ENCODE measurements around the gene CHSY1.

The CHSY1 gene

DNA sequence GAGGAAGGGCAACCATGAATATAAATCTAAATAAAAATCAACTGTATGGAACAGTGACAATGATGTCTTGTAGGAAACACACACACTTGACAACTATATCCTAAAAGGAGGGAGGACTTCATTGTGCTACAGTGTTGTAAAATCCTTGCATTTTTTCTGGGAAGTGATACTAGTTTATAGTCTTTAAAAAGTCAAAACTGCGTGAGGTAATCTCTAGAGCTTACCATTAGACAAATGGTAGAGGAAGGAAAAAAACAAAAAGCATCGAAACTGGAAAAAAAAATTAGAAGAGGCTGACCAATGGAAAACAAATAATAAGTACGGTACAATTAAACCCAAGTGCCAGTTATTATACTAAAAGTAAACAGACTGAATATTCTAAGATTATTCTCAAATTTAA is 38.7 kb downstream of the CHSY1 start:
- no peak for DNase-seq (ENCODE audit: extremely low read depth in 1 of 2, low read depth in 1 of 2)

DNA sequence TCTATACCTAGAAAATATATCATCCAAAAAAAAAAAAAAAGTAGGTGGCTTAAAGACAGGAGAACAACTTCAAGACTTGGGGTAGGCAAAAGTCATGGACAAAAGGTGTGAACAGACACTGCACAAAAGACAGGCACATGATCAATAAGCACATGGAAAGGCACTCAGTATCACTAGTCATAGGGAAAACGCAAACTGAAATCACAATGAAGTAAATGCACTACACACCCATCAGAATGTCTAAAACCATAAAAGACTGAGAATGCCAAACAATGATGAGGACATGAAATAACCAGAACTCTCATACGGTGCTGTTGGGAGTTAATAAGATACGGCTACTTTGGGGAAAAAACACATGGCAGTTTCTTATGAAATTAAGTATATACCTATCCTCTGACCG is 40.0 kb downstream of the CHSY1 start:
- DNase-seq (ENCODE audit: extremely low read depth in 1 of 2, low read depth in 1 of 2) = no peak

DNA sequence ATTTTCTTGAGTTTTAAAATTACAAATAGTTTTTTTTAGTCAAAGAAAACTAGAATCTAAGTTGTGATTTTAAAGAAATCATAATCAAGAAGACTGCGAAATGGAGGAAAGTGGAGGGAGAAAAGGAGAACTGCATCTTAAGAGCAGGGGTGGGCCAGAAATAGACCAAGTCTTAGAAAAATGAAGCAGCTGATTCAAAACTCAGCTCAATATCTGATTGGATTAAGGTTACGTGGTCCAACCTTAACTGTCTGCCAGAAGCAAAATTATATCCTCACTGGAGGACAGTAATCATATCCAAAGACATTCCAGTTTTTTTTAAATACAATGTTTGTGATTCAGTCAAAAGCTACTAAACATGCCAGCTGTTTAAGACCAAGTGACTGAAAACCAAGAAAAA is 41.4 kb downstream of the CHSY1 start:
- no peak for DNase-seq (ENCODE audit: extremely low read depth in 1 of 2, low read depth in 1 of 2)

DNA sequence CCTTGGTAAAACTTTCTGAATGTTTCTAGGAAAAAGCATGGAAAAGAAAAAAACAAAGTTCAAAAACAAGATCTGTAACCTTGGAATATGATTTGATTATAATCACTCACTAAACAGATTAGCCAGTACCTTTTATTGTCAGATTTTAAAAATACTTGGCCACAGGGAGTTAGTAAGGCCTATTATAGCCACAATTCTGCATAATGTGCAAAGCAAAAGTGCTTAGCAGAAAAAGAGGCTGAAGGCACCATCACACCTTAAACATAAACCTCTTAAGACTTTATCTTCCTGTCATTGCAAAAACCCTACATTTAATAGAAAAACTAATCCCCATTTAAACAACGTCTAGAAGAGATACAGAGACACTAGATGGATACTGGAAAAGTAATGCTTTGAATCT is 41.8 kb downstream of the CHSY1 start:
- DNase-seq (ENCODE audit: extremely low read depth in 1 of 2, low read depth in 1 of 2) = no peak

DNA sequence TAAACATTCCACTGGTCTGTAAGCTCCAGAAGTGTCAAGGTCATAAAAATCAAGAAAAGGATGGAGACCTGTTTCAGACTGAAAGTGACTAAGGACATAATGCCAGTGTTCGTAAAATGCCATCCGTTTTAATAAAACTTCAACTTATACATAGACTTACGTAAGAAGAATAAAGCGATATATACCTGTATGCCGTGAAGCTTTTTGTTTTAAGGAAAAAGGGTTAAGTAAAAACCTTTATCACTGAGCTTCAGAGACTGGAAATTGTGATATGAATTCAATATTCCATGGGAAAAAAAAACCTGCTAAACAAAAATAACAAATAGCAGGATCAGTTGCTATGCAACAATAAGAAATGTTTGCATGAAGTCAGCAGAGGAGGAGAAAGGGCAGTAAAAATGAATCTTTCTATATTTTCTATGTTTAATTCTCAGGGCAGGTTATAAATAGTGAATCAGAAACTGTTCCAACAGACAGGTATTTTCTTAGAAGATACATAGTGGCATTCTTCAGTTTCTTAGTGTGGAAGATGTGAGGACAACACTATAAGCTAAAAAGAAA is 42.5 kb downstream of the CHSY1 start:
- DNase-seq (ENCODE audit: extremely low read depth in 1 of 2, low read depth in 1 of 2) = no peak

DNA sequence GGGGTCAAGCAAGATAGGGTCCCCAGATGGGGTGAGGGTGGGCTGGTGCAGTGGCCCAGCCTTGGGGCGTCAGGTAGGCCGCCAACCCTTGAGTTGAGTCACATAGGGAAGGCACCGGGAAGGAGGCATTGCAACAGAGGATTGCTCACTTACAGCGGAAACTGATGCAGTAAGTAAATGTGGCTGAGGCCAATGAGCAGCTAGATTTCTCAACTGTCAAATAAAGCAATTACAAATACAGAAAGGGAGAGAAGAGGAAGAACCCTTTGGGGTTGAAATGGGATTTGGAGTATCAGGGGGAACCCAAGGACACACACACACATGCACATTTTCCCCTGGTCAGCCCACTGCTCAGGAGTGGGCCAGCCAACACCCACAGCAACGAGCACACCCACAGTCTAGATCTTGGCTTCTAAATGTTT is 44.0 kb downstream of the CHSY1 start:
- DNase-seq (ENCODE audit: extremely low read depth in 1 of 2, low read depth in 1 of 2) = no peak

DNA sequence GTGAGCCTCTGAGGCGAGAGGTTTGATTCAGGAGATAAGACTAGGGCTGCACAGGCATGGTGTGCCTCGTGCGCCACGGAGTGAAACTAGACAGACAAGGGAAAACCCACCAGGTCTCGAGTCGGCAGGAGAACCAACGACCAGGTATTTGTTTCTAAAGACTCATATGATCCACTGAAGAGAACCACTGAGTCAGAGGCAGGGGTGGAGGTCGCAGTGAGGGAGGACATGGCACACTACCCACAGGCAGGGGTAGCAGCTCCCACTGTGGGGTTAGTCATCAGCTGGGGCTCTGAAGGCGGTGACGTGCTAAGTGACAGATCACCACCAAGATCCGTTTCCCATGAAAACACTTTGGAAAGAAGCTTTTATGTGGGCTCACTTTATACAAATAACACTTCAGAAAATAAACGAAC is 45.7 kb downstream of the CHSY1 start:
- peak; percentile 74 to 92 for DNase-seq (ENCODE audit: extremely low read depth in 1 of 2, low read depth in 1 of 2)

DNA sequence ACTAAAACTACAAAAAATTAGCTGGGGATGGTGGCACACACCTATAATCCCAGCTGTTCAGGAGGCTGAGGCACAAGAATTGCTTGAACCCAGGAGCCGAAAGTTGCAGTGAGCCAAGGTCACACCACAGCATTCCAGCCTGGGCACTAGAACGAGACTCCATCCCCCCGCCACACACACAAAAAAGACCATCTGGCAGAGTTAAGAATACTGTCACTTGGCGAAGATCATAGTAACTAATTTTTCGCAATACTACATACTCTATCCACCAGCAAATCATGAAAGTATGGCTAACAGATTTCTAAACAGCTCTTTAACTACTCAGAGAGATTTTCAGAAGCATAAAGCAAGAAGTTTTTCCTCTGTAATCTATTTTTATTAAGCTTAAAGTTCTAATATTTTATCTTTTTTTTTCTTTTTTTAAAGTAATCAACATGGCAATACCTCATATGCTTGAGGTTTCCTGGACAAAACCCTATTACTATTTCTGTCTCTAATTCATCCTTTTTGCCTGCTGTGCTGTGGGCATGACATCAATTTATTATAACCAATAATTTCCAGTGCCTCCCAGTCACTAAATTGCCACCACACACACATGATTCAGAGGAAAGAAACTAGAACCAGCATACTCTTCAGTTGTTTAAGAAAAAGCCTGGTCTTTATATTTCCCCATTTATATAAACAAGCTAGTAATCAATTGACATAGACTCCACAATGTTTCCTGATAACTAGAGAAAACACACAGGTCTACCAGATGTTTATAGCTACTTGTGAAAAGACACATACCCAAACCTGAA is 46.9 kb downstream of the CHSY1 start:
- no peak for DNase-seq (ENCODE audit: extremely low read depth in 1 of 2, low read depth in 1 of 2)

DNA sequence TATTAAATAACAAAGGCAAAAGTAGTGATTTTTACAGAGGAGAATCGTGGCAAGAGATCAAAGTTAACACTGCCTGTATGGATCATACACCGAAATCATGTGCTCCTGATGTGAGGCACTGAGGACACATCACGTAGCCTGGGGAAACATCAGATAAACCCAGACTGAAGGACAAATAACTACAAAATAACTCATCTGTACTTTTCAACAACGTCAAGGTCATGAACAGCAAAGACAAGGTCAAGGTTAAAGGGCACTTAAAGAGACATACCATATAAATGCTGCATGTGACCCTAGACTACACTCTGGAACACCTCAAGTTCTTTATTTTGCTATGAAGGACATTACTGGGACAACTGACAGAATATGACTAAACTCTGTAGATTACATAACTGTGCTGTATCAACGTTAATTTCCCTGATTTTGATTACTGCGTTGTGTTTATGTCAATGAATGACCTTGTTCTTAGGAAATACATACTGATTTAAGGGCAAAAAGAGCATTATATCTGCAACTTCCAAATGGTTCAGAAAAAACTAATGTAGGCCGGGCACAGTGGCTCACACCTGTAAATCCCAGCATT is 48.1 kb downstream of the CHSY1 start:
- no peak for DNase-seq (ENCODE audit: extremely low read depth in 1 of 2, low read depth in 1 of 2)

DNA sequence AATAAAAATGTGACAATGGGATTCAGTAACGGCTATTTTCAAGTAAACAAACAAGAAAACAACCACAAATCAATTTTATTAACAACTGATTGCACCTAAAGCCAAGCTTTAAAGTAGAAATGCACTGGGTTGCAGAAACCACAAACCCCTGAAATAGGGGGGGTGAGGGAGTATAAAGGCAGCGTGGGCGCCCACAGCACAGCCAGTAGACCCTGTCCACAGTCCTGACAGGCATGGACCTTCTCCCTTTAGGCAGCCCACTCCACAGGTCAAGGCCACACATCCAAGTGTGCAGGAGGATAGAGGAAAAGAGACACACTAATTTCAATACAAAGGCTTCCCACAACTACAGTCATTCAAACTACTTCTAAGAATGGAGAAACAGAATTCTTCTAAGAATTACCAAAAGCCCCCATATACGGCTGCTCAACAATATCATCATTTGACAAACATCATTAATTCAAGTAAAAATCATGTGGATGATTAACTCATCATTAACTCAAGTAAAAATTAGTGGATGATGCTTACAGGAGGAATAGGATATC is 48.7 kb downstream of the CHSY1 start:
- no peak for DNase-seq (ENCODE audit: extremely low read depth in 1 of 2, low read depth in 1 of 2)

DNA sequence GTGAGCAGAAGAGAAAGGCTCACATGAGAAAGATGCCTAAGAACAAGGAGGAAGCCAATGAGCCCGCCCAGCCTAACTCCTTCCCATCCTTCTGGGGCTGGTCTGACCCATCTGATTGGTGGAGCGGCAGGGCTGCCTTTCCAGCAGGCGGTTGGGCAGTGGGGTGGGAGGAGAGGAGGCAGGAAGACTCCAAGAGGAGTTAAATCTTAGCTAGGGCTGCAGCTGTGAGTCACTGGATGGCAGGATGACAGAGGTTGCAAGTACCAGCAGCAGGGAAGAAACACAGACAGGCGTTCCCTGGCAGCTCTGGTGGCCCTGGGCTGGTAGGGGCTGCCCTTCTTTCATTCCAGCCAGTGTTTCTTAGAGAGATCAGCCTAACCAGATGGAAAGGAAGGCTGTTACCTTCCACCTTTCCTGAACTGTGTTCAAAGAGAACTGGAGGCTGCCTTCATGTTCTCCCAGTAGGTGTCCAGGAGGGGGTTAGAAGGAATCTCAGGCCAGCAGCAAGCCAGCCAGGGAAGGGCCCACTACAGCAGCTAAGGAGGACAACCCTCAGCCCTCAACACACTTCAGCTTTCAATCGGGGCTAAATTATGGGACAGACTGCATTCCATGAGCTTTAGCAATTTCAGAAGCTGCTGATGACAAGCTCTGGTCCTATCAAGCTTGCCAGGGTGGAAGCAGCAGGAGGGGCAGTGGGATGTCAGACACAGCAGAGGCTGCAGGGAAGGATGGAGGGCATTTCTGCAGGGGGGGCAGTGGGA is 50.3 kb downstream of the CHSY1 start:
- DNase-seq (ENCODE audit: extremely low read depth in 1 of 2, low read depth in 1 of 2) = no peak

DNA sequence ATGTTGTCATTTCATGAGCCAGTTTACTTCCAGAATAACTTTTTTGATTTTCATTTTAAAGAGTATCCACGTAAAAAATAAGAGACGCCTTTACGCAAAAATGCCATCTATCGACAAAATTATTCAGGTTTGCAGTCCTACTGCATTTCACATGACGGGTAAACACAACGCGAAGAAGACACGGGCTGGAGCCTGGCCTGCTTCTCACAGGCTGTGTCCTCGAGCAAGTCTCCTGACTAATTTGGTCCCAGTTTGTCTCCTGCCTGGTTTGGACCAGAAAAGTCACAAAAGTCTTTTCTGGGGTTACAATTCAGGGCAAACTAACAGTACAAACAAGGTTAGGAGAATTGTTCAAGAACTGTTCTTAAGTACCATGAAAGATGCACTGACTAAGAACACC is 51.7 kb downstream of the CHSY1 start:
- DNase-seq (ENCODE audit: extremely low read depth in 1 of 2, low read depth in 1 of 2) = no peak

DNA sequence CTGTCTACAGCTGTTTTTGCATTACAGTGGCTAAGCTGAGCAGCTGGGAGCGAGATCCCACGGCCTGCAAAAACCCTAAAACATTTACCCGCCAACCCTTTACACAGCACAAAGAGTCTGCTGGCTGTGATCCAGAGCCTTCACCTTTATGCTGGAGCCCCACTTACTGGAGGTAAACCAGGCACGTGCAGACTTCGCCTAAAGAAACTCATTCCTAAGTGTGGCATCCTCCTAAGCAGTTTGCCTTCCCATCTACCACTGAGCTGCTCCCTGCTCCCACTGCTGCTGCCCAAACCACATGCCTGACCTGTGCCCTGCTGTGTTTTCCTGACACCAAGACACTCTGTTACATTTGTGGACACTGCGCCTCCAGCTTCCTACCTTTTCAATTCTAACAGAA is 53.0 kb downstream of the CHSY1 start:
- DNase-seq (ENCODE audit: extremely low read depth in 1 of 2, low read depth in 1 of 2) = no peak

DNA sequence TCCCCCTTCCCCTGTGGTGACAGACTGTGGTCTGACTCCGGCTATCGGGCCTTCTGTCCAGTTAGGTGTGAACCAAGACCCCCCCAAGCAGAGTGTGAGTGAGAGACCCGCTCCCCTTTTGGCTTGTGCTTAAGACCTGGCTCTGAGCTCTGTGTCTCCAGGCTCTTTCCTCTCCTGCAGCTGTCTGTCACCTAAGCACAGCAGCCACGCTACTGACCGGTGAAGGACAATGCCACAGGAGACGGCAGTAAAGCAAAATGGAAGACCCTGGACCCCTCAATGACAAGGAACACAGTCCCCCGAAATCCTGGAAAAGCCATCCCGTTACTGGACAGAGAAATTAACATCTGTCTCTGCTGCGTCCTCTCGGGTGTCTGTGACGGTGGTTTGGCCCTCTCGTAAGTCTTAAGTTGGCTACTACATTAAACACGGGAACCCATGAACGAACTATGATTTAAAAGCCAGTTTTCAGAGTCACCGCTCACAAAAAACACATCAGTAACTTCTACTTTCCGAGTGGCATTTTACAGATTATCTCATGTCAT is 53.7 kb downstream of the CHSY1 start:
- no peak for DNase-seq (ENCODE audit: extremely low read depth in 1 of 2, low read depth in 1 of 2)

DNA sequence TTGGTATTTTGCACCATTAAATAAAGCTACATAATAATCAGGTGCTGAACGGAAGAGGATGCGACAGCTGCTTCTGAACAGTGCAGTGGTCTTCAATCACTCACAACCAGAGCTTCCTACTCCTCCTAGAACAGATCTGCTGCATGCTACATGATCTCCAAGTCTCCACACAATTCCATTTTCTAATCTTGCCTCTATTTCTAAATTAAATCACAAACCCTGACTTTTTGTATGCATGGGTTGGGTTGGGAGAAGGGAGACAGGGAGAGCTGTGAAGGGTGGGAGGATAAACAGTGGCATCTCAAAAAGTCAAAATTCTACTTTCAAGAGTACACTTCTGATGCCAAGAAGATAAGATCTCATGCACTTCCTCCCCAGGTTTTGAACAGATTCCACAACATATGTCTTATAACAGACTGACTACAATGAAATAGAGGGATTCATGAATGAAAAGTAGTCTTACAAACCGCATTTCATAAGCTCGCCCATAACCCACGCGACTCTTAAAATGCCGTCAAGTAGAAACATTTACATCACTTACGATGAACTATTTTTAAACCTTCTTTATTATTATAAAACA is 57.2 kb downstream of the CHSY1 start:
- DNase-seq (ENCODE audit: extremely low read depth in 1 of 2, low read depth in 1 of 2) = no peak

DNA sequence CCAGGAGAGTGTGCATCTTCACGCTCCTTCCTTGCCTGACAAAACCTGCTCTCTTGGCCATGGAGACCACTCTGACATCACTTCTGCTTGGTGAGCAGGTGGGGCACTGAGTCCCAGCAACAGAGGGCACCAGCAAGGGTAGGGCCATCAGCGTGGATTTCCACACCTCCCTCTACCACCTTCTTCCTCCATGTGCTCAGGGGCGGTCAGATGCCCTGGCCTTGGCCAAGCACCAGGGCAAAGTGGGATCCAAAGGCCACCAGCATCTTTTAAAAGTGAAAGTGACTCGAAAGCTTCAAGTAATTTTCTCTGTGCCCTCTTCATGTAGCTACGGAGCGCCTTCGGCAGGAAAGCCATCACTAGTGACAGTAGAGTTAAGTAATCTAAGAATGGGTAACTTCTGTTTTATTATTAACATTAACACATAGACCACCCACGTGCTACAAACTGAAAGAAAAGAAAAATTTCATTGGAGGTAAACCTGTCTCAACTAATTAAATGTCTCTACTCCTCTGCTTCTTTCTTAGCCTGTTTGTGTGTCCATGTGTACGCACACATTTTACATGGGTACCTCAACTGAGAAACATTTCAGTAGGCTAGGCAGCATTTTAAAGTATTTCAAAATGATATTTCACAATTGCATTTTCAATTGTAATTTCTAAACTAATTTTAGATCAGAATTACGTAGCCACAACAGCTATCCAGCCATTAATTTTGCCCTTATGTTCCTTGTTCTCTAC is 57.9 kb downstream of the CHSY1 start:
- DNase-seq (ENCODE audit: extremely low read depth in 1 of 2, low read depth in 1 of 2) = no peak

DNA sequence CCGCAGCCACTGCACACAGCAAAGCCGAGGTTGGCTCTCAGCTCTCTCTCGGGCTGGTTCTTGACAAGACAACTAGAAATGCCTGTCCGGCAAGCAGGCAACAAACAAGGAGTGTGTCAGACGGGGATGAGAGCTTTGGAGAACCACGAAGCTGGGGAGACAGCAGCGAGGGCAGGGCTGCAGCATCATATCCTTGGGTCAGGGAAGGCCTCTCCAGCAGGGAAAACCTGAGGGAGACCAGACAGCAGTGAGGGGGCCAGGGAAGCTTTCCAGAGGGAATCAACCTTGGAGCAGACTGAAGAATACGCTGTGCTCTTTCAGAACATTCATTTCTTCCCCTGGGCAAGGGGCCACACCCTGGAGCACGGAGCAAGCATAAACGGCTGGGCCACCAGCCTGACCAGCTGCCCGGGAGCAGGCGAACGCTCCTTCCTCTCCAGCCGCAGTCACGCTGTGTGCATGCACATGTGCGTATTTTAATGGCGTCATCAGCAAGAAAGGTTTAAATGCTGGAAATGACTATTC is 58.7 kb downstream of the CHSY1 start:
- DNase-seq (ENCODE audit: extremely low read depth in 1 of 2, low read depth in 1 of 2) = no peak

DNA sequence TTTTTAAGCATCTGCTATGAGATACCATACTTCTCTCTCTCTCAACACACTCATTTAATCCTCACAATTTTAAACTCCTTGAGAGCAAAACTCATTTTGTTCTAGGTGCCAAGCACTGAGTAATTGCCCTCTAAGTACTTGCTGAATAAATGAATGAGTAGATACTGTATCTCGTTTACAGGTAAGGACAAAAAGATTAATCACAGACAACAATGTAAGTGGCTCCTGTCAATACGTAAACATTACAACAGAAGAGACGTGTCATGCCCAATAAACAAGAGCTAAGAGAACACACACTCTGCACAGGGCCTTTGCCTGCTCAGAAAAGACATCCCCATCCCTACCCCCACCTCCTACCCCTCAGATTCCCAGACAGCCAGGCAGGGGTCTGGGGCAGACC is 59.8 kb downstream of the CHSY1 start:
- DNase-seq (ENCODE audit: extremely low read depth in 1 of 2, low read depth in 1 of 2) = no peak

DNA sequence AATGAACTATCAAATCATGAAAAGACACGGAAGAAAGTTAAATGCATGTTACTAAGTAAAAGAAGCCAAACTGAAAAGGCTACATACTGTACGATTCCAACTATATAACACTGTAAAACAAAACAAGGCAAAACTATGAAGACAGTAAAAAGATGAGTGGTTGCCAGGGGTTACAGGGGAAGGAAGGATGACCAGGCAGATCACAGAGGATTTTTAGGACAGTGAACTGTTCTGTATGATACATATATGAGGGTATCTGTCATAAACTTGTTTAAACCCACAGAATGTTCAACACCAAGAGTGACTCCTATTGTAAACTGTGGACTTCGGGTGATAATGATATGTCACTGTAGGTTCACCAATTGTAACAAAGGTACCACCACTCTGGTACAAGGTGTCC is 60.6 kb downstream of the CHSY1 start:
- no peak for DNase-seq (ENCODE audit: extremely low read depth in 1 of 2, low read depth in 1 of 2)

DNA sequence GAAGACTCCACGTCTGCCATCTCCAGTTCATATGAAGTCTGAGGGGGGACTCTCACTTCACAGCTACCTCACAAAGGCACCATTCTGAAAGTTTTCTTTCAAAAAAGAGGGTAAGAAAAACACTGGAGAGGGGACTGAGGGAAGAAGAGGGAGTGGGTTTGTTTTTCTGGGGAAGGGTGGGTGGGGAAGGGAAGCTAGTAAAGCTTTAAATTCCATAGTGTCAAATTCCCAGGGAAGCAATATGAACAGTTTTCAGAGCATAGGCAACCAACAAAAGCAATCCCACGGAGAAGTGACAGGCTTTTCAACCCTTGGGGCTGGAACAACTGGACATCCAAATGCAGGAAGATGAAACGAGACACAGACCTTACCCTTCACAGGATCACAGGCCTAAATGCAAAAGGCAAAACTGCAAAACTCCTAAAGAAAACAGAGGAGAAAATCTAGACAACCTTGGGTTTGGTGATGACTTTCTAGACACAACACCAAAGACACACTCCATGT is 61.7 kb downstream of the CHSY1 start:
- DNase-seq (ENCODE audit: extremely low read depth in 1 of 2, low read depth in 1 of 2) = no peak

All from stimulated activated CD8-positive, alpha-beta memory T cell treated with anti-CD3 and anti-CD28 coated beads, Interleukin-7, amount 100 ng/mL, for 48 hours (primary cell).